PC-9 (cell line): ENCODE measurements around the gene SUSD5. TPM values are rescaled to one million over a fixed set of nuclear protein-coding genes. Genes with fewer than 3 reads are reported as not detected.

Experiments used
- BruUV-seq: library from RNA; stranded (reverse); fragments of 400-500 nt; replicated peaks from 2 replicates; lab custom pipeline; 2021; lab: Mats Ljungman, UMichigan
- CTCF ChIA-PET: fragments of 300-600 bp; sonication (Branson Sonifier 250); formaldehyde crosslinking; loops from one replicate; lab custom pipeline; 2022; ENCODE audit warnings: antibody characterized with exemption; lab: Charles Lee
- POLR2A ChIA-PET: fragments of 300-600 bp; sonication (Branson Sonifier 250); formaldehyde crosslinking; loops from one replicate; lab custom pipeline; 2022; ENCODE audit warnings: antibody characterized with exemption; ENCODE audit not compliant: unreplicated experiment; lab: Charles Lee
- DNase-seq, 2 experiments: peaks; one replicate each; pipeline versions ENCODE4 v3.0.0 to v3.0.0-alpha.2; 2015 to 2022; ENCODE audit warnings: mixed read lengths in 1 of 2
- H2AFZ ChIP-seq: fragments of 200-600 bp; sonication (generic); 2 replicates; pipeline ENCODE4 v1.8.1; 2017; ENCODE audit warnings: antibody characterized with exemption
- H3F3A ChIP-seq: fragments of 200-600 bp; sonication (generic); 2 replicates; pipeline ENCODE4 v1.8.1; 2017; ENCODE audit warnings: antibody characterized with exemption, mild to moderate bottlenecking, low read depth; ENCODE audit not compliant: insufficient read depth
- H3K27ac ChIP-seq: fragments of 200-600 bp; sonication (generic); 2 replicates; pipeline ENCODE4 v1.6.1; 2016; ENCODE audit warnings: mixed run types
- H3K27me3 ChIP-seq: fragments of 200-600 bp; sonication (generic); 2 replicates; pipeline ENCODE4 v1.6.1; 2016; ENCODE audit warnings: low read depth, mixed run types; ENCODE audit not compliant: insufficient read depth
- H3K36me3 ChIP-seq: fragments of 200-600 bp; sonication (generic); 2 replicates; pipeline ENCODE4 v1.6.1; 2016; ENCODE audit warnings: low read depth, mixed run types
- H3K4me1 ChIP-seq: fragments of 200-600 bp; sonication (generic); replicated peaks from 2 replicates; pipeline ENCODE4 v1.6.1; 2016; ENCODE audit warnings: mixed run types; ENCODE audit not compliant: insufficient read depth
- H3K4me2 ChIP-seq: fragments of 200-600 bp; sonication (generic); 2 replicates; pipeline ENCODE4 v1.6.1; 2017; ENCODE audit warnings: mixed run types
- H3K4me3 ChIP-seq: fragments of 200-600 bp; sonication (generic); 2 replicates; pipeline ENCODE4 v1.6.1; 2016; ENCODE audit warnings: mixed run types
- H3K79me2 ChIP-seq: fragments of 200-600 bp; sonication (generic); 2 replicates; pipeline ENCODE4 v1.6.1; 2017; ENCODE audit warnings: low read depth, mixed run types
- H3K9me2 ChIP-seq: fragments of 200-600 bp; sonication (generic); 2 replicates; pipeline ENCODE4 v1.8.1; 2017; ENCODE audit warnings: mild to moderate bottlenecking; ENCODE audit not compliant: insufficient read depth
- H3K9me3 ChIP-seq: fragments of 200-600 bp; sonication (generic); 2 replicates; pipeline ENCODE4 v1.8.1; 2016; ENCODE audit warnings: low read depth; ENCODE audit not compliant: insufficient read depth
- H4K20me1 ChIP-seq: fragments of 200-600 bp; sonication (generic); 2 replicates; pipeline ENCODE4 v1.8.1; 2017; ENCODE audit not compliant: insufficient read depth
- CTCF ChIP-seq: fragments of 200-600 bp; sonication (generic); conservative IDR thresholded peaks from 2 replicates; pipeline ENCODE4 v1.6.1; 2017; ENCODE audit warnings: mixed run types, antibody characterized with exemption, mild to moderate bottlenecking, moderate library complexity
- EZH2 ChIP-seq: fragments of 200-600 bp; sonication (generic); IDR thresholded peaks from 2 replicates; pipeline ENCODE4 v1.8.0; 2017; ENCODE audit warnings: antibody characterized with exemption, low read depth
- intact Hi-C: fragments of 100-400 bp; cut with micrococcal nuclease; formaldehyde crosslinking; loops from one replicate; pipeline ENCODE4 v1.10.0; 2022; ENCODE audit not compliant: unreplicated experiment
- total RNA-seq: library from RNA; stranded (reverse); gene quantifications from 2 replicates; pipeline ENCODE4 v1.2.3, GENCODE V29; 2021

SUSD5 gene
- total RNA-seq, 1 experiment from 2014 or later = 0.35 TPM

GRCh38 chr3:33211444-33211843 lies 7.2 kb downstream of the SUSD5 start:
- Histone ChIP-seq H3K79me2 (no peaks in the 10 kb centered on the region), H3K4me3 (no peak overlapping the region), H3K27ac (no peak overlapping the region), H3K36me3 (no peaks in the 10 kb centered on the region), H3K4me2 (no peak overlapping the region), H3K9me2 (no peaks in the 10 kb centered on the region), H3K4me1 (no peaks in the 10 kb centered on the region), H3F3A (no peaks in the 10 kb centered on the region), H3K27me3 (no peaks in the 10 kb centered on the region), H2AFZ (no peak overlapping the region), H4K20me1 (no peaks in the 10 kb centered on the region), H3K9me3 (no peaks in the 10 kb centered on the region)
- ChIA-PET POLR2A (no interaction called here), CTCF (no interaction called here)
- BruUV-seq = no TSS peak
- DNase-seq = peak in 1 of 2 experiments; percentile 41
- no peak for TF ChIP-seq CTCF
- TF ChIP-seq EZH2 = no peak
- intact Hi-C loops = no loop called here

DNA sequence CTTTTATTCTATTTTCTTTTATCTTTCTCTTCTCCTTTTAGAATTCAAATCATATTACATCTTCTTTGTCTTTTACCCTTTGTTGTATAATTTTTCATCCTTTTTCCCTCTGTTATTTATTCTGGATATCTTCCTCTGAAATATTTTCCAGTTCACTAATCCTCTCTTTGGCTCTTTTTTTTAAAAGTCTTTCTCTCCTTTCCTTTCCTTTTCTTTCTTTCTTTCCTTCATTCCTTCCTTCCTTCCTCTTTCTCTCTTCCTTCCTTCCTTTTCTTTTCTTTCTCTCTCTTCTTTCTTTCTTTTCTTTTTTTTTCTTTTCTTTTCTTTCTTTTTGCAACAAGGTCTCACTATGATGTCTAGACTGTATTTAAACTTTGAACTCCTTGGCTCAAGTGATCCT lies 9.3 kb downstream of the SUSD5 start:
- ChIA-PET CTCF (no interaction called here), POLR2A (no interaction called here)
- Histone ChIP-seq H2AFZ (no peak overlapping the region), H3K79me2 (no peaks in the 10 kb centered on the region), H3K27me3 (no peaks in the 10 kb centered on the region), H3K9me3 (no peaks in the 10 kb centered on the region), H3F3A (no peaks in the 10 kb centered on the region), H3K9me2 (no peaks in the 10 kb centered on the region), H3K4me1 (no peaks in the 10 kb centered on the region), H4K20me1 (no peaks in the 10 kb centered on the region), H3K4me3 (no peak overlapping the region), H3K27ac (no peak overlapping the region), H3K36me3 (no peaks in the 10 kb centered on the region), H3K4me2 (no peak overlapping the region)
- BruUV-seq = no TSS peak
- DNase-seq = no peak
- intact Hi-C loops = no loop called here
- TF ChIP-seq CTCF (no peak), EZH2 (no peak)

DNA sequence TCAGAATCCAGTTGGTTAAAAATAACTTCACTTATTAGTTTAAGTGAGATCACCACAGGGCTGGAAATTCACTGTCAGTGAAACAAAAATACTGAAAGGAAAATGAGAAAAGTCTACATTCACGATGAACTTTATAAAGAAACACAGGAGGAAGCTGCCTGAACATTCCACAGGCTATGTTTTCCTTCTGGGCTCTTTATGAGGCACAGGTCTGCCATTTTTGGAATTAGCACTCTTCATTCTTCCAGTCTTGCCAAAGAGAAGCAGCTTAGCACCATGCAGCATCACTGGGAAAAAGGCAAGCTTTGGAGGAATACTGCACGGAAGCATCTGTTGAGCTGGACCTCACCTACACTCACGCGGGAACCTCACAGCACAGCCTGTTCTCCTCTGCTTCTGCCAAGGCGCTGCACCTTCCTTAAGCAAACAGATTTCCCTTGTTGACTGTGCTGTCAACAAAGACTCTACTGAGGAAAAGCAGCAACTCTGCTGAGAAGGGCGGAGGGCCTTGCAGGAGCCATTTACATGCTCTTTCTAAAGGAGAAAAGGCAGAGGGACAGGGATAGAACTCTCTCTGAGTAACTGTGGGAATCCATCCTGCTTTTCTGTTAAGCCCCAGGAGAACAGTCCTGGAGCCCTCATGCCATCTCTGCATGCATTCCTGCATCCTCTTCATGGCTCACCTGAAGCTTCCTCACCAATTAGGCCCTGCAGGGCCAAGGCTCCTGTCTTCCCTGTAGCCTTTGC lies 15.7 kb downstream of the SUSD5 start:
- H3K79me2 ChIP-seq = no peaks in the 10 kb centered on the region
- H3K4me3 ChIP-seq = no peak overlapping the region
- BruUV-seq = no TSS peak
- no peaks in the 10 kb centered on the region for H3K36me3 ChIP-seq
- H3K4me2 ChIP-seq = no peak overlapping the region
- no peak overlapping the region for H3K27ac ChIP-seq
- H3K27me3 ChIP-seq = no peaks in the 10 kb centered on the region
- CTCF ChIA-PET = interaction anchor here (0.7 kb wide), 1 partner anchor 129 kb away, joined by 3 read pairs; no protein-coding TSS in a partner anchor
- no peaks in the 10 kb centered on the region for H3F3A ChIP-seq
- no peak for DNase-seq
- POLR2A ChIA-PET = no interaction called here
- no peaks in the 10 kb centered on the region for H3K9me2 ChIP-seq
- intact Hi-C loops = no loop called here
- no peaks in the 10 kb centered on the region for H3K9me3 ChIP-seq
- no peak overlapping the region for H2AFZ ChIP-seq
- H4K20me1 ChIP-seq = no peaks in the 10 kb centered on the region
- no peaks in the 10 kb centered on the region for H3K4me1 ChIP-seq
- TF ChIP-seq CTCF (no peak), EZH2 (no peak)
